Stimulated activated naive CD8-positive, alpha-beta T cell treated with anti-CD3 and anti-CD28 coated beads, Interleukin-15, Interleukin-2, amounts not matched to agents 100 ng/mL and 50 ng/mL, for 24 hours (primary cell): ENCODE measurements around the gene VAC14.

Experiments used
- H3K27ac Mint-ChIP-seq: one replicate; pipeline ENCODE4 v1.8.0; 2021; ENCODE audit warnings: mild to moderate bottlenecking, mixed read lengths
- H3K27me3 Mint-ChIP-seq: one replicate; pipeline ENCODE4 v1.8.0; 2021; ENCODE audit warnings: mixed read lengths
- H3K36me3 Mint-ChIP-seq: one replicate; pipeline ENCODE4 v1.8.0; 2021; ENCODE audit warnings: low read depth, mixed read lengths
- H3K4me1 Mint-ChIP-seq: one replicate; pipeline ENCODE4 v1.8.0; 2021; ENCODE audit warnings: low read depth, mixed read lengths
- H3K4me3 Mint-ChIP-seq: one replicate; pipeline ENCODE4 v1.8.0; 2021; ENCODE audit warnings: mild to moderate bottlenecking, mixed read lengths
- H3K9me3 Mint-ChIP-seq: one replicate; pipeline ENCODE4 v1.8.0; 2021; ENCODE audit warnings: mixed read lengths

The VAC14 gene

GRCh38 chr16:70709457-70709856, 91.5 kb downstream of the VAC14 start:
- Mint-ChIP-seq H3K36me3 (peaks cover 5% of the 10 kb centered on the region), H3K27ac (no peak overlapping the region), H3K4me3 (no peak overlapping the region)

GRCh38 chr16:70708366-70709246, 92.4 kb downstream of the VAC14 start:
- Mint-ChIP-seq H3K27ac (no peak overlapping the region), H3K36me3 (peaks cover 5% of the 10 kb centered on the region), H3K27me3 (no peaks in the 10 kb centered on the region), H3K9me3 (no peaks in the 10 kb centered on the region), H3K4me3 (no peak overlapping the region), H3K4me1 (peaks cover 5% of the 10 kb centered on the region)

More at GRCh38 chr16:70709457-70709856, 91.5 kb downstream of the VAC14 start:
- peaks cover 5% of the 10 kb centered on the region for H3K4me1 Mint-ChIP-seq
- no peaks in the 10 kb centered on the region for H3K9me3 Mint-ChIP-seq
- no peaks in the 10 kb centered on the region for H3K27me3 Mint-ChIP-seq

GRCh38 chr16:70706948-70707465, 94.0 kb downstream of the VAC14 start:
- Mint-ChIP-seq H3K4me1 (peaks cover 5% of the 10 kb centered on the region), H3K36me3 (peaks cover 5% of the 10 kb centered on the region), H3K9me3 (no peaks in the 10 kb centered on the region), H3K4me3 (no peak overlapping the region), H3K27ac (no peak overlapping the region), H3K27me3 (no peaks in the 10 kb centered on the region)

- no peaks in the 10 kb centered on the region for H3K27me3 Mint-ChIP-seq
- no peaks in the 10 kb centered on the region for H3K9me3 Mint-ChIP-seq
- no peak overlapping the region for H3K27ac Mint-ChIP-seq
- no peaks in the 10 kb centered on the region for H3K36me3 Mint-ChIP-seq
- H3K4me3 Mint-ChIP-seq, result no peak overlapping the region
- H3K4me1 Mint-ChIP-seq, result no peaks in the 10 kb centered on the region
Measured at GRCh38 chr16:70705056-70705455, 95.9 kb downstream of the VAC14 start.

GRCh38 chr16:70704586-70704985, 96.4 kb downstream of the VAC14 start:
- Mint-ChIP-seq H3K27ac (no peak overlapping the region), H3K27me3 (no peaks in the 10 kb centered on the region), H3K4me3 (no peak overlapping the region), H3K9me3 (no peaks in the 10 kb centered on the region), H3K4me1 (no peaks in the 10 kb centered on the region), H3K36me3 (no peaks in the 10 kb centered on the region)

GRCh38 chr16:70703835-70704381, 97.0 kb downstream of the VAC14 start:
- Mint-ChIP-seq H3K27me3 (no peaks in the 10 kb centered on the region), H3K9me3 (no peaks in the 10 kb centered on the region), H3K4me1 (peaks cover 5% of the 10 kb centered on the region), H3K36me3 (peaks cover 5% of the 10 kb centered on the region), H3K4me3 (no peak overlapping the region), H3K27ac (no peak overlapping the region)

GRCh38 chr16:70703041-70703834, 97.7 kb downstream of the VAC14 start:
- Mint-ChIP-seq H3K27me3 (no peaks in the 10 kb centered on the region), H3K27ac (no peak overlapping the region), H3K36me3 (peaks cover 5% of the 10 kb centered on the region), H3K4me1 (peaks cover 5% of the 10 kb centered on the region), H3K4me3 (no peak overlapping the region), H3K9me3 (no peaks in the 10 kb centered on the region)

- peaks cover 5% of the 10 kb centered on the region for H3K36me3 Mint-ChIP-seq
- no peaks in the 10 kb centered on the region for H3K9me3 Mint-ChIP-seq
- no peak overlapping the region for H3K4me3 Mint-ChIP-seq
- H3K4me1 Mint-ChIP-seq, result peaks cover 10% of the 10 kb centered on the region
- H3K27ac Mint-ChIP-seq, result no peak overlapping the region
- no peaks in the 10 kb centered on the region for H3K27me3 Mint-ChIP-seq
Measured at GRCh38 chr16:70702624-70703023, 98.3 kb downstream of the VAC14 start.

GRCh38 chr16:70701998-70702397, 99.0 kb downstream of the VAC14 start:
- Mint-ChIP-seq H3K4me1 (peaks cover 16% of the 10 kb centered on the region), H3K27me3 (no peaks in the 10 kb centered on the region), H3K9me3 (no peaks in the 10 kb centered on the region), H3K36me3 (peaks cover 5% of the 10 kb centered on the region), H3K27ac (no peak overlapping the region), H3K4me3 (no peak overlapping the region)

GRCh38 chr16:70701596-70701995, 99.4 kb downstream of the VAC14 start:
- Mint-ChIP-seq H3K27ac (no peak overlapping the region), H3K36me3 (peaks cover 5% of the 10 kb centered on the region), H3K4me1 (peaks cover 20% of the 10 kb centered on the region), H3K9me3 (no peaks in the 10 kb centered on the region), H3K27me3 (no peaks in the 10 kb centered on the region), H3K4me3 (no peak overlapping the region)

GRCh38 chr16:70701036-70701435, 99.9 kb downstream of the VAC14 start:
- no peak overlapping the region for H3K27ac Mint-ChIP-seq
- no peak overlapping the region for H3K4me3 Mint-ChIP-seq
- no peaks in the 10 kb centered on the region for H3K27me3 Mint-ChIP-seq
- H3K4me1 Mint-ChIP-seq, result peaks cover 26% of the 10 kb centered on the region
- peaks cover 5% of the 10 kb centered on the region for H3K36me3 Mint-ChIP-seq
- H3K9me3 Mint-ChIP-seq, result no peaks in the 10 kb centered on the region

- H3K27me3 Mint-ChIP-seq, result no peaks in the 10 kb centered on the region
- H3K27ac Mint-ChIP-seq, result no peak overlapping the region
- H3K36me3 Mint-ChIP-seq, result peaks cover 5% of the 10 kb centered on the region
- no peaks in the 10 kb centered on the region for H3K9me3 Mint-ChIP-seq
- H3K4me1 Mint-ChIP-seq, result peaks cover 33% of the 10 kb centered on the region
- no peak overlapping the region for H3K4me3 Mint-ChIP-seq
Measured at GRCh38 chr16:70700101-70701020, 100.6 kb downstream of the VAC14 start.

GRCh38 chr16:70699696-70700095, 101.3 kb downstream of the VAC14 start:
- H3K4me1 Mint-ChIP-seq, result peaks cover 35% of the 10 kb centered on the region
- no peak overlapping the region for H3K4me3 Mint-ChIP-seq
- H3K36me3 Mint-ChIP-seq, result peaks cover 5% of the 10 kb centered on the region
- H3K27me3 Mint-ChIP-seq, result no peaks in the 10 kb centered on the region
- H3K27ac Mint-ChIP-seq, result no peak overlapping the region
- H3K9me3 Mint-ChIP-seq, result no peaks in the 10 kb centered on the region

GRCh38 chr16:70698901-70699300, 102.1 kb downstream of the VAC14 start:
- Mint-ChIP-seq H3K27me3 (no peaks in the 10 kb centered on the region), H3K9me3 (no peaks in the 10 kb centered on the region), H3K27ac (no peak overlapping the region), H3K4me1 (peaks cover 35% of the 10 kb centered on the region), H3K36me3 (peaks cover 5% of the 10 kb centered on the region), H3K4me3 (no peak overlapping the region)
